GM19023 (cell line): ENCODE results near the gene ZRANB1.

Experiments
- ATAC-seq: cut with Tn5 transposase; IDR thresholded peaks from one replicate; pipeline ENCODE4 v1.9.1; 2021; ENCODE audit warnings: mild to moderate bottlenecking, moderate library complexity; ENCODE audit not compliant: unreplicated experiment

Gene ZRANB1

GRCh38 chr10:124918906-124919305, 23.0 kb upstream of the ZRANB1 start:
- ATAC-seq = no peak

GRCh38 chr10:124921261-124921660, 20.7 kb upstream of the ZRANB1 start:
- ATAC-seq = no peak

- no peak for ATAC-seq
Measured at GRCh38 chr10:124923684-124924083, 18.2 kb upstream of the ZRANB1 start.

DNA sequence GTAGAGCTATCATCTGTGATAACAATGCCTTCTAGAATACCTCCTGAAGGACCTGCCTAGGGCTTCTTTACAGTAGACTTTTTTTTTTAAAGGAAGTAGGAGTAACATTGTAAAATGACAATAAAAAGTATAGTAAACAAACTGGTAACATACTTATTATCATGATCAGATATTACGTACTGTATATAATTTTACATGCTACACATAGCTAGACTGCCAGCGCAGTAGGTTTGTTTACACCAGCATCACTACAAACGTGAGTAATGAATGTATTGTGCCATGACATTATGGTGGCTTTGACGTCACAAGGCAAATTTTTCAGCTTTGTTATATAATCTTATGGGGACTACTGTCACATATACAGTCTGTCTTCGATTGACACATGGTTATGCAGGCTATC, 15.4 kb upstream of the ZRANB1 start:
- no peak for ATAC-seq

DNA sequence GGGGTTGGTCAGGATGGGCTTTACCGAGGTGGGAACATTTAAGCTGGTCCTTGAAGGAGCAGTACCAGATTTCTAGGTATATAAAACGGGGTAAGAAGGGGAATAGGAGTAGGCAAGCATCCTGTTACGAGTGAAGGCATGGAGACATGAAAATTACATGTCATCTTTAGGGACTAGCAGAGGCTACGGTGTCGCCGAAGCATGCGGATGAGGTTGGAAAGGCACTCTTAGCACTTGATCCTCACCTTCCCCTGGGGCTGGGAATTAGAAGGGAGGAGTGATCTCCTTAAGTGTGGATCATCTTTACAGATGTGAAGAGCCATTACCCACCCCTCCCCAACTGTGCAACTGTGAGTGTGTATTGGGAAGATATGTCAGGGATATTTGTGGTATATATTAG, 13.8 kb upstream of the ZRANB1 start:
- ATAC-seq = no peak

- ATAC-seq = no peak
Measured at GRCh38 chr10:124928545-124928944, 13.4 kb upstream of the ZRANB1 start.

DNA sequence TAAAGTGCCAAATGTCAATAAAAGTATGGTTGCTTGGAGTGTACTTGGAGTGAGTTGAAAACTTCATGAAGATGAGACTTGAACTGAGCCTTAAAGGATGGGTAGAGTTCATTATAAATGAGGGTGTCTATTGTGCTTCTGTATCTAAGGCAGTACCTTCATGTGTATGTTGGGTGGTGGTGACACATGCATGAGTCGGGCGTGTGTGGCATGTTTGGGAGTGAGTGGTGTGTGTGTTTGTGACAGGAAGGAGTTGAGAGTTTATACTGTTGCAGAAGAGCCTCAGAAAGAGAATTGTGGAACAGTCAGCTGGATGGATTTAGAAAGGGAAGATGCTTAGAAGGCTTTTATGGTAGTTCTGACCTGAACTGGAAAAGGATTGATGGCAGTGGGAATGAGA, 6.0 kb upstream of the ZRANB1 start:
- ATAC-seq = no peak

- no peak for ATAC-seq
Measured at GRCh38 chr10:124936813-124937212, 5.1 kb upstream of the ZRANB1 start.

- no peak for ATAC-seq
Measured at GRCh38 chr10:124939290-124939689, 2.6 kb upstream of the ZRANB1 start.

DNA sequence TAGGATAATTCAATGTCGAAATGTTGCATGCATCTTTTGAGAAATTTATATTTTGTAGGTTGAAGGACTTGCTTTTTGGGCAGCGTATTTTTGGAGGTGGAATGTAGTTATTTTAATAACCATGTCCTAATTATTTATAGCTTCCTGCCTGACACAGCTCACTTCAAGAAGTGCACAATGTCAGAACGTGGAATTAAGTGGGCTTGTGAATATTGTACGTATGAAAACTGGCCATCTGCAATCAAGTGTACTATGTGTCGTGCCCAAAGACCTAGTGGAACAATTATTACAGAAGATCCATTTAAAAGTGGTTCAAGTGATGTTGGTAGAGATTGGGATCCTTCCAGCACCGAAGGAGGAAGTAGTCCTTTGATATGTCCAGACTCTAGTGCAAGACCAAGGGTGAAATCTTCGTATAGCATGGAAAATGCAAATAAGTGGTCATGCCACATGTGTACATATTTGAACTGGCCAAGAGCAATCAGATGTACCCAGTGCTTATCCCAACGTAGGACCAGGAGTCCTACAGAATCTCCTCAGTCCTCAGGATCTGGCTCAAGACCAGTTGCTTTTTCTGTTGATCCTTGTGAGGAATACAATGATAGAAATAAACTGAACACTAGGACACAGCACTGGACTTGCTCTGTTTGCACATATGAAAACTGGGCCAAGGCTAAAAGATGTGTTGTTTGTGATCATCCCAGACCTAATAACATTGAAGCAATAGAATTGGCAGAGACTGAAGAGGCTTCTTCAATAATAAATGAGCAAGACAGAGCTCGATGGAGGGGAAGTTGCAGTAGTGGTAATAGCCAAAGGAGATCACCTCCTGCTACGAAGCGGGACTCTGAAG, 620 bp downstream of the ZRANB1 start:
- no peak for ATAC-seq

GRCh38 chr10:124943301-124944092, 1.6 kb downstream of the ZRANB1 start:
- ATAC-seq = no peak

DNA sequence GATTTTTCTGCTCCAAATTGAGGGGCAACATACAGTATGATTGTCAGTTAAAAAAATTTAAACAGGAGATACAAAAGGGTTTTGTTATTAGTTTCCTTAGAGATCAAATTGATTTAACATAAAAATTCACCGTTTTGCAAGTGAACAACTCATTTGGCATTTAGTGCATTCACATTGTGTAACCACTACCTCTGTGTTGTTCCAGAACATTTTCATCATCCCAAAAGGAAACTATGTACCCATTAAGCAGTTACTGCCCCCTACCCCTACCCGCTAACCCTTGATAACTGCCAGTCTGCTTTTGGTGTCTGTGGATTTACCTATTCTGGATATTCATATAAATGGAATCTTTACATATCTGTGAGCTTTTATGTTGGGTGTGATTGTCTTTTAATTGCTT, 3.1 kb downstream of the ZRANB1 start:
- ATAC-seq = no peak

DNA sequence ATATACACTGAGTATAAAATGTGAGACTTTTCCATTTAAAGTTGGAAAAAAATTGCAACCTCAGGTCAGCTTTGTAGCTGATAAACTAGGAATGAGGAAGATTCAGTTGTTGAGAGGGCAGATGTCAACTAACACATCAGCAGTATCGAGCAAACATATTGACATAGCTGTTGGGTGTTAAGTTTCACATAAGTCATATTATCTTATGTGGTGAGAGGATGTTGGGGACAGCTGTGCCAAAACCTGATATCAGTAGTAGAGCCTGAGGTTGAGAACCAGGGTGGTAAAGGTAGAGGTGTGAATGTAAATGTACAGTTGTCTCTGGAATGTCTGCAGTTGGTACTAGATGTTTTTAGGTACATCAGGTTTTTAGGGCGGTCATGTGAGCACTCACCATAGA, 5.0 kb downstream of the ZRANB1 start:
- ATAC-seq = no peak

DNA sequence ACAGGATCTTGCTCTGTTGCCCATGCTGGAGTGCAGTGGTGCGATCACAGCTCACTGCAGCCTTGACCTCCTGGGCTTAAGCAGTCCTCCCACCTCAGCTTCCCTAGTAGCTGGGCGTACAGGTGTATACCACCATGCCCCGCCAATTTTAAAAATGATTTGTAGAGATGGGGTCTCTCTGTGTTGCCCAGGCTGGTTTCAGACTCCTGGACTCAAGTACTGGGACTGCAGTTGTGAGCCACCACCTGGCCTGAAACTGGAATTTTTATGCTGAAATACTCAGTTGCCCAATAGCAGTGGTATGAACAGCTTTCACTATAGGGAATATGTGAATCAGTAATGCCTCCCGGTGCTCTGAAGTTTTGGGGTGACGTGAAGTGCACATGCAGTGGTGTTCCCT, 7.6 kb downstream of the ZRANB1 start:
- no peak for ATAC-seq

- ATAC-seq = no peak
Measured at GRCh38 chr10:124952123-124952522, 10.2 kb downstream of the ZRANB1 start.

- ATAC-seq = no peak
Measured at GRCh38 chr10:124953421-124953820, 11.5 kb downstream of the ZRANB1 start.

GRCh38 chr10:124955243-124955642, 13.3 kb downstream of the ZRANB1 start:
- no peak for ATAC-seq

GRCh38 chr10:124955868-124956267, 13.9 kb downstream of the ZRANB1 start:
- ATAC-seq = no peak

DNA sequence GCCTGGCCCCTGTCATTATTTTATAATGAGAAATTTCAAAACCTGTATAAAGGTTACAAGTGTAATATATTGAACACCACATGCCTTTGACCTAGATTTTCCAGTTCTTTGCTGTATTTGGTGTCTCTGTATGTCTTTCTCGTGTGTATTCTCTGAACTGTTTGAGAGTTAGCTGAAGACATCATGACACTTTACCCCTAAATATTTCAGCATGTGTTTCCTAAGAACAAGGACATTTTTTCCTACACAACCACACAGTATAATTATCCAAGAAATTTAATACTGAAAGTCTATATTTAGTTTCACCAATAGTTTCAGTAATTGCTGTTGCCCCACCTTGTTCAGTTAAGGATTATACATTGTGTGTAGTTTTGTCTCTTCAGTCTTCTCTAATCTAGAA, 14.8 kb downstream of the ZRANB1 start:
- no peak for ATAC-seq

- no peak for ATAC-seq
Measured at GRCh38 chr10:124957404-124957947, 15.6 kb downstream of the ZRANB1 start.

GRCh38 chr10:124959564-124959963, 17.6 kb downstream of the ZRANB1 start:
- ATAC-seq = no peak

DNA sequence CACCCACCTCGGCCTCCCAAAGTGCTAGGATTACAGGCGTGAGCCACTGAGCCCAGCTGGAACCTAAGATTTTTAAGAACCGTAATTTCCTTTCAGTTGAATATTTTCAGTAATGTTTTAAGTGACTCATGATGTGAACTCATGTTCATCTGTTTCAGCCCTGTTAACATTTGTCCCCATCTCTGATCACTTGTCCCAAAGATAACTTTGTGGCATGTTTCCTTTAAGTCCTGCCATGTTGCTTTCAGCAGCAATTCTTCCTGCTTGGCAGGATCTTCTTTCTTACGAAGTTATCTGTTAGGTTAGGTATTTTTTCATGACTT, 19.3 kb downstream of the ZRANB1 start:
- no peak for ATAC-seq
